Effector memory CD4-positive, alpha-beta T cell (primary cell): Measurements from ENCODE around the gene SMS.

Source experiments
- DNase-seq, 3 donors: peaks; one replicate each; pipeline ENCODE4 v3.0.0-alpha.2; 2020
- H3K27ac ChIP-seq: 2 replicates; pipeline ENCODE4 v1.7.0; 2013; ENCODE audit warnings: mild to moderate bottlenecking, low read length, moderate library complexity; ENCODE audit not compliant: insufficient read depth, poor library complexity, severe bottlenecking
- H3K27me3 ChIP-seq: replicated peaks from 2 replicates; pipeline ENCODE4 v1.7.0; 2013; ENCODE audit warnings: mild to moderate bottlenecking, low read length; ENCODE audit not compliant: insufficient read depth, control insufficient read depth, poor library complexity, severe bottlenecking
- H3K36me3 ChIP-seq: 2 replicates; pipeline ENCODE4 v1.7.0; 2013; ENCODE audit warnings: mild to moderate bottlenecking, low read length, moderate library complexity; ENCODE audit not compliant: control insufficient read depth, insufficient read depth
- H3K4me1 ChIP-seq: 2 replicates; pipeline ENCODE4 v1.7.0; 2013; ENCODE audit warnings: low read length, mild to moderate bottlenecking; ENCODE audit not compliant: control insufficient read depth, insufficient read depth, poor library complexity, severe bottlenecking
- H3K4me3 ChIP-seq: 2 replicates; pipeline ENCODE4 v1.7.0; 2013; ENCODE audit warnings: low read length, low read depth, mild to moderate bottlenecking; ENCODE audit not compliant: insufficient read depth, poor library complexity, severe bottlenecking
- H3K9me3 ChIP-seq: 2 replicates; pipeline ENCODE4 v1.7.0; 2013; ENCODE audit warnings: mild to moderate bottlenecking, low read length, moderate library complexity; ENCODE audit not compliant: control insufficient read depth

SMS gene

DNA sequence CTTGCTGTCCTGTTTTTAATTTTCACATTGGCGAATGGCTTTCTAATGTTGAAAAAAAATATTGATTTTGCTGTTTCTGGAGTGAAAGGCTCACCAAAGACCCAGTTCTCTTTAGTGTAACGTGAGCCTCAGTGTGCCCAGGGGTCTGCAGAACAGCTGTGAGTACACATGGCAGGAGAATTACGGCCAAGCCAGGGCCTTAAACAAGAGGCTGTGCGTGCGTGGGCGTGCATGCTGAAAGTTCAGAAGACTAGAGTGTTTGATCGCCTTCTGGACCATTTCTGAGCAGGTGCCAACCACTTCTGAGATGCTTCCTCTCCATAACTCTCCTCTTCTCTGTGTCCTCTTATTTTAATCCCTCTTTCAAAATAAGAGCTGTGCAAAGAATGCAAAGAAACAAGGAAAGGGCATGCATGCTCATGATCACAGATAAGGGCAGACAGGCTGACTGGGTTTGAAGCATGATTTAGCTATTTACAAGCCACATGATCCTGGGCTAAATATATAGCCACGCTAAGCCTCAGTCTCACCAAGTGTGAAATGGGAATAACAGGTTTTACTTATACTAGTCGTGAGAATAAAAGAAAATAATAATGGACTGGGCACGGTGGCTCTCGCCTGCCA is 101.5 kb downstream of the SMS start:
- H3K4me3 ChIP-seq, result no peak overlapping the region
- H3K27me3 ChIP-seq, result no peaks in the 10 kb centered on the region
- no peaks in the 10 kb centered on the region for H3K4me1 ChIP-seq
- H3K9me3 ChIP-seq, result no peaks in the 10 kb centered on the region
- H3K27ac ChIP-seq, result no peak overlapping the region
- DNase-seq, result no peak
- H3K36me3 ChIP-seq, result no peaks in the 10 kb centered on the region

DNA sequence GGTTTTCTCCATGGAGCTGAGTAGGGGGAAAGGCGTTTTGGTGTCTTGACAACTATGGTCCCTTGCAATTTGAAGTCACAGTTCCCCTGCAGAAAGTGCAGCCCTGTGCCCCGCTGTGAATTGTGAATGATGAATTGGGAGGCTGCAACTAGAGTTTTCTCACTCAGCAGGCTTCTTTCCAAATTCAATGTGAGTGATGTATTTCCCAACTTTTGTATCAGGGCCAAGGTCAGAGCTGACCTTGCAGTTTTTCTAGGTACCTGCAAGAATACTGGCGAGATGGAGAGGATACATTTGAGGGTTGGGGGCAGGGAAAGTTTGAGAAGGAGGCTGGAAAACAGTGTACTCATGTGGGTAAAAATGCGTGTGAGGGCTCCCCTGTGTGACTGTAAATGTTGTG is 103.4 kb downstream of the SMS start:
- Histone ChIP-seq H3K27me3 (no peaks in the 10 kb centered on the region), H3K4me1 (no peaks in the 10 kb centered on the region), H3K4me3 (no peak overlapping the region), H3K36me3 (no peaks in the 10 kb centered on the region), H3K27ac (no peak overlapping the region), H3K9me3 (no peaks in the 10 kb centered on the region)
- DNase-seq, result no peak
